Measurements from ENCODE around the gene GPR162.

Gene GPR162

GRCh38 chr12:6817662-6818157 is 3.9 kb upstream of the GPR162 start:
- H3K4me3 ChIP-seq: no peak overlapping the region
- no peak overlapping the region for H3K27ac ChIP-seq
- no peak for TF ChIP-seq CTCF (IDR thresholded peaks at IDR 0.05)
- no peak for DNase-seq (ENCODE audit: low spot score)

- TF ChIP-seq CTCF (IDR thresholded peaks at IDR 0.05): no peak
- DNase-seq (ENCODE audit: low spot score): no peak
- Histone ChIP-seq H3K27ac (no peak overlapping the region), H3K4me3 (no peak overlapping the region)
Observed at GRCh38 chr12:6818222-6818621, 3.4 kb upstream of the GPR162 start.

- no peak for DNase-seq (ENCODE audit: low spot score)
- TF ChIP-seq CTCF (IDR thresholded peaks at IDR 0.05): no peak
- H3K4me3 ChIP-seq: no peak overlapping the region
- no peak overlapping the region for H3K27ac ChIP-seq
Observed at GRCh38 chr12:6818645-6819044, 3.0 kb upstream of the GPR162 start.

- DNase-seq (ENCODE audit: low spot score): no peak
- Histone ChIP-seq H3K27ac (no peak overlapping the region), H3K4me3 (no peak overlapping the region)
- TF ChIP-seq CTCF (IDR thresholded peaks at IDR 0.05): no peak
Observed at GRCh38 chr12:6819106-6820030, 2.3 kb upstream of the GPR162 start.

- Histone ChIP-seq H3K27ac (no peak overlapping the region), H3K4me3 (no peak overlapping the region)
- no peak for TF ChIP-seq CTCF (IDR thresholded peaks at IDR 0.05)
- DNase-seq (ENCODE audit: low spot score): no peak
Observed at GRCh38 chr12:6820166-6820565, 1.5 kb upstream of the GPR162 start.

GRCh38 chr12:6822426-6823135 is 960 bp downstream of the GPR162 start:
- no peak for TF ChIP-seq CTCF (IDR thresholded peaks at IDR 0.05)
- Histone ChIP-seq H3K27ac (no peak overlapping the region), H3K4me3 (peak overlapping the region; percentile 78)
- no peak for DNase-seq (ENCODE audit: low spot score)

Data from coronary artery (tissue), 2 donors.